ENCODE data around the gene FOXN3. TPM values are rescaled to one million over a fixed set of nuclear protein-coding genes. Genes with fewer than 3 reads are reported as not detected.
A peak's percentile ranks its signal among the peaks of the same experiment; 100 is the strongest.

Gene FOXN3
- total RNA-seq = 88.2 and 106 TPM in 2 replicates

GRCh38 chr14:89417091-89417464 lies at the start of gene FOXN3:
Gene FOXN3, minus strand, starts transcription at chr14:89417233. Its CDS starts 4,757 bp downstream, at chr14:89412476.
- CTCF ChIA-PET = no interaction called here
- Mint-ChIP-seq H3K4me1 (peaks cover 42% of the 10 kb centered on the region), H3K36me3 (ENCODE audit: low read depth) (peaks cover 28% of the 10 kb centered on the region), H3K27ac (peak within 1 kb of the TSS; percentile 95), H3K27me3 (no peaks in the 10 kb centered on the region), H3K4me3 (peak within 1 kb of the TSS; percentile 92), H3K9me3 (no peaks in the 10 kb centered on the region)
- POLR2A ChIA-PET = interaction anchor here (0.6 to 1.6 kb wide), 3 partner anchors 76 to 218 kb away, joined by 4 to 7 read pairs (median 5); no protein-coding TSS in a partner anchor
- intact Hi-C loops (cut with micrococcal nuclease) = loop anchor here (1.0 to 5.0 kb wide), 12 partner anchors 13 to 982 kb away; partner anchors contain the start of gene TDP1
- no peak for TF ChIP-seq CTCF (IDR thresholded peaks at IDR 0.05)
- peak; percentile 75 for DNase-seq
- peak; percentile 66 for ATAC-seq (ENCODE audit: low read depth)

- intact Hi-C loops (cut with micrococcal nuclease) = no loop called here
- H3K9me3 Mint-ChIP-seq = no peaks in the 10 kb centered on the region
- H3K36me3 Mint-ChIP-seq (ENCODE audit: low read depth) = peaks cover 4% of the 10 kb centered on the region
- ATAC-seq (ENCODE audit: low read depth) (peak; percentile 57), DNase-seq (no peak)
- POLR2A ChIA-PET = interaction anchor here (1.8 kb wide), 1 partner anchor 36 kb away, joined by 5 read pairs; no protein-coding TSS in a partner anchor
- H3K27me3 Mint-ChIP-seq = no peaks in the 10 kb centered on the region
- CTCF ChIA-PET = no interaction called here
- H3K4me1 Mint-ChIP-seq = peaks cover 42% of the 10 kb centered on the region
- H3K4me3 Mint-ChIP-seq = no peak overlapping the region
- no peak for TF ChIP-seq CTCF (IDR thresholded peaks at IDR 0.05)
- H3K27ac Mint-ChIP-seq = peak overlapping the region; percentile 50
Measured at GRCh38 chr14:89466484-89466883, 49.5 kb upstream of the FOXN3 start.

DNA sequence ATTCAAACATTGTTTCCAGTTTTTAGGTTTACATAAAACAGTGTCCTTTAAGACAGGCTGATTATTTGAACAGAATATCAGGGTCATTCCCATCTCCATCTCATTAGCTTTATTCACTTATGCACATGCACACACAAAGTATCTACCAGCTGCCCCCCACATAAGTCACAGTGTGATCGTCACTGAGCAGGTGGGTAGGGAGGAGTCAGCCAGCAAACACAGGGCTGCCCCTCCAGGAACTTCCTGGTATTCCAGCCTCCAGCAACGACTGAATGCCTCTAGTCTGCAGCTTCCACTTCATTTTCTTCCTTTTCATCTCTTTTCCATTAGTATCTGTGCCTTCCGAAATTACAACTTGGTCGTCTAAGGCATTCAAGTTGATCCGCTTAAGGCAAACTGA lies 48.8 kb upstream of the FOXN3 start:
- Mint-ChIP-seq H3K9me3 (no peaks in the 10 kb centered on the region), H3K4me1 (peaks cover 47% of the 10 kb centered on the region), H3K27ac (peak overlapping the region; percentile 50), H3K4me3 (no peak overlapping the region), H3K36me3 (ENCODE audit: low read depth) (peaks cover 4% of the 10 kb centered on the region), H3K27me3 (no peaks in the 10 kb centered on the region)
- DNase-seq (no peak), ATAC-seq (ENCODE audit: low read depth) (no peak)
- ChIA-PET POLR2A (interaction anchor here (0.6 to 1.8 kb wide), 2 partner anchors 22 to 35 kb away, joined by 5 to 10 read pairs; no protein-coding TSS in a partner anchor), CTCF (no interaction called here)
- intact Hi-C loops (cut with micrococcal nuclease) = no loop called here
- TF ChIP-seq CTCF (IDR thresholded peaks at IDR 0.05) = no peak

DNA sequence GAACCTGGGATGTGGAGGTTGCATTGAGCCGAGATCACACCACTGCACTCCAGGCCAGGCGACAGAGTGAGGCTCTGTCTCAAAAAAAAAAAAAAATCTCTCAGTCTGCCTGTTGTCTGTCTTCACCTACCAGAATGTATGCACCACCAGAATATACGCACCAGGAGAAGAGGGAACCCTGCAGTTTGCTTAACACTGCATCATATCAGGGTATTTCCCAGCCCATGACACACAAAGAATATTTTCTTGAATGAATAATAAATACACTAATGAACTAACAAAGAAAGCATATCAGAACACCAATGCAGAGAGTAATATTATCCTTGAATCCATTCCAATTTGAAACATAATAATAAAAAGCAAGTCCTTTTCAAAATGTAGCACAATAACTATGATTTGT lies 44.2 kb upstream of the FOXN3 start:
- no peak for TF ChIP-seq CTCF (IDR thresholded peaks at IDR 0.05)
- peak overlapping the region; percentile 11 for H3K4me3 Mint-ChIP-seq
- H3K36me3 Mint-ChIP-seq (ENCODE audit: low read depth) = peaks cover 6% of the 10 kb centered on the region
- DNase-seq (no peak), ATAC-seq (ENCODE audit: low read depth) (no peak)
- no peaks in the 10 kb centered on the region for H3K9me3 Mint-ChIP-seq
- no peaks in the 10 kb centered on the region for H3K27me3 Mint-ChIP-seq
- intact Hi-C loops (cut with micrococcal nuclease) = no loop called here
- peaks cover 60% of the 10 kb centered on the region for H3K4me1 Mint-ChIP-seq
- ChIA-PET POLR2A (interaction anchor here (0.6 kb wide), 1 partner anchor 32 kb away, joined by 5 read pairs; no protein-coding TSS in a partner anchor), CTCF (no interaction called here)
- peak overlapping the region; percentile 79 for H3K27ac Mint-ChIP-seq

- DNase-seq (no peak), ATAC-seq (ENCODE audit: low read depth) (no peak)
- H3K36me3 Mint-ChIP-seq (ENCODE audit: low read depth) = peaks cover 2% of the 10 kb centered on the region
- H3K4me1 Mint-ChIP-seq = peaks cover 48% of the 10 kb centered on the region
- TF ChIP-seq CTCF (IDR thresholded peaks at IDR 0.05) = no peak
- intact Hi-C loops (cut with micrococcal nuclease) = no loop called here
- no peaks in the 10 kb centered on the region for H3K9me3 Mint-ChIP-seq
- no peaks in the 10 kb centered on the region for H3K27me3 Mint-ChIP-seq
- no peak overlapping the region for H3K27ac Mint-ChIP-seq
- no peak overlapping the region for H3K4me3 Mint-ChIP-seq
- CTCF ChIA-PET = interaction anchor here (1.4 kb wide), 1 partner anchor 23 kb away, joined by 5 read pairs; no protein-coding TSS in a partner anchor
- POLR2A ChIA-PET = interaction anchor here (0.7 to 1.2 kb wide), 3 partner anchors 8 to 11 kb away, joined by 3 read pairs; no protein-coding TSS in a partner anchor
Measured at GRCh38 chr14:89458713-89459420, 41.8 kb upstream of the FOXN3 start.

All from activated B cell treated with CpG ODN at 0.5 μM for 24 hours (primary cell).